Measurements from ENCODE around the gene PPP1R13L.
"Not testable (repeated sequence)": the region's sequence is repeated elsewhere in the genome, so short reads cannot be mapped to it uniquely, and the experiment has no call there.

Gene PPP1R13L

GRCh38 chr19:45404557-45405434 is at the start of gene PPP1R13L:
TSS of gene PPP1R13L (minus strand) at chr19:45405069. CDS start at chr19:45398318, 6,751 bp downstream.
- peak; percentile 73 to 79 for DNase-seq

- DNase-seq, result no peak
Measured at GRCh38 chr19:45451850-45452387, 47.0 kb upstream of the PPP1R13L start.

GRCh38 chr19:45451131-45451849 is 46.4 kb upstream of the PPP1R13L start:
- DNase-seq, result peak; percentile 66

- no peak for DNase-seq
Measured at GRCh38 chr19:45450012-45450333, 45.1 kb upstream of the PPP1R13L start.

- no peak for DNase-seq
Measured at GRCh38 chr19:45448887-45449299, 44.0 kb upstream of the PPP1R13L start.

GRCh38 chr19:45448425-45448756 is 43.5 kb upstream of the PPP1R13L start:
- no peak for DNase-seq

- DNase-seq, result no peak
Measured at GRCh38 chr19:45446944-45447343, 42.1 kb upstream of the PPP1R13L start.

DNA sequence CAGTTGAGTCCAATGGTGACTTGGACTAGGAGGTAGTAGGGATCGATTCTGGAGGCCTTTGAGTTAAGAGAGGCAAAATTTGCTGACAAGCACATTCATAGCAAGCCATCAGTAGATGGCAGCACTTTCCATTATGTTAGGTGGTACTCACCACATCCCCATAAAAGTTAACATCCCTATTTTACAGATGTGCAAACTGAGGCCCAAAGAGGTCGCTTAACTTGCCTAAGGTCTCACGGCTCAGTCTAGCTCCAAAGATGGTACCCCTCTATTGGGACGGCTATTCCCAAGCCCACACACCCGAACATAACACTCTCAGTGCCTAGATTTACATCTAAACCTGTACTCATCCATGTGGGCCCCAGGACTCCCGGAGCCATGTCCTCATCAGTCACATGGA is 41.4 kb upstream of the PPP1R13L start:
- DNase-seq, result no peak

DNA sequence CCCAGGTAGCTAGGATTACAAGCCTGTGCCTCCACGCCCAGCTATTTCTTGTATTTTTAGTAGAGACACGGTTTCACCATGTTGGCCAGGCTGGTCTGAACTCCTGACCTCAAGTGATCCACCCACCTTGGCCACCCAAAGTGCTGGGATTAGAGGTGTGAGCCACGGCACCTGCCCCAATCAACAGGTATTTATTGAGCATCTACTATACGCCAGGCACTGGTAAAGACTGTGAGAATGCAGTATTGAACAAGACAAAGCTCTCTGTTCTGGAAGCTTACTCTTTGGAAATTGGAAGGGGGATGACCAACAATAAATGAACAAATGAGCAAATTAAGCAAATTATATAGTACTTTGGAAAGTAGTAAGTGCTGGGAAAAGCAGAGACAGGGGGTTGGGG is 40.3 kb upstream of the PPP1R13L start:
- no peak for DNase-seq

DNA sequence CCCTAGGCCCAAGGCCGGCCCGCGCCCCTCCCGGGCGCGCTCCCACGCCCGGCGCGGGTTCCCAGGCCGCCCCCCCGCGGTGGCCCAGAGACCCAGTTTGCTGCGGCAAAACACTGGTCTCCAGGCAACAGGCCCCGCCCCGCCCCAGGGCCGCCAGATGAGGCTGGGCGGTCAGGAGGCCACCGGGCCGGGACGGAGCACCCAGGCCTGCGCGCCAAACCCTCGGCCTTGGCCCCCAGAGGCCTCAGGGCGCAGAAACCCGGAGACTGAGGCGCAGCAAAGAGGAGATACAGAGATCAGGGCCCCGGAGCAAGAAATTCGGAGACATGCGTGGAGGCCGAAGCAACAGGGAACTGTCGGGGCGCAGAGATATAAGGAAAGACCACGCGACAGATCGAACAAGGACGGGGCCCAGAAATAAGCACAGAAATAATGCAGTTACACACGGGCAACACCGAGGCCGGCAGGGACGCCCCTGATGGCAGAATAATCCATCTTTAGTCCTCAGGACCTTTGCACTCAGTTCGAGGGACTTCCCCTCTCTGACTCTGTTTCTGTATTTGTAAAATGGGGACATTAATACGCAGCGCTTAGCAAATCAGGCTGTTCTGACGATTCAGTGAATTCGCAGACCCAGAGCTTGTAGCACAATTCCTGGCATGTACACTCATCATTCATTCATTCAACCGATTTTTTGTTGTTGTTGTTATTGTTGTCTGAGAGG is 39.6 kb upstream of the PPP1R13L start:
- DNase-seq, result peak; percentile 83 to 85

- DNase-seq, result peak; percentile 75 to 78
Measured at GRCh38 chr19:45443462-45444317, 38.8 kb upstream of the PPP1R13L start.

DNA sequence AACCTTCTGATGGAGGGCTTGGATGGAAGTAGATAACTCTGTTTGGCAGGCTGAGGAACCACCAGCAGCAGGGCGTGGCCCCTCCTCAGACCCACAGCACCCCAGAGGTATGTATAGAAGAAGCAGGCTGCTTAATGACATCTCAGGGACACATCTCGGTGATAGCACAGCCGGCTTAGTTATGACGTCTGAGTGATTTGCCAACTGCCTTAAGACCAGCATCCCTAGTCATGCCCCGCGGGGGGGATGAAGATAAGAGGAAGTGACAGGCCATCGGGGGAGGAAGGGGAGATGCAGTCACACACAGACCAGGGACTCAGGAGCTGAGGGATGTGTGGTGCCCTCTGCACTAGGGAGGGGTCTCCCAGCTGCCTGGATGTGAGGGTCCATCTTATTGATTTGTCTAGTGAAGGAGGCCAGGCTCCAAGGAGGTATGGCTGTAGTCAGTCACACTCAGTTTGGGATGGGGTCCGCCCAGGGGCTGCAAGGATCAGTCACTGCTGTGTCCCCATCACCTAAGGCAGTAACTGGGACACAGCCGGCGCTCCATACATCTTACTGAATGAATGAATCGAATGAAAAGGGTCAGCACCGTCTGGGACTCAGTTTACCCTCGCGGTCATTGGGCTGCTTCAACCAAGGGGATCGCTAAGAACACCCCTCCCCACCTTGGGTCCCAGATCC is 38.1 kb upstream of the PPP1R13L start:
- peak; percentile 52 to 56 for DNase-seq

DNA sequence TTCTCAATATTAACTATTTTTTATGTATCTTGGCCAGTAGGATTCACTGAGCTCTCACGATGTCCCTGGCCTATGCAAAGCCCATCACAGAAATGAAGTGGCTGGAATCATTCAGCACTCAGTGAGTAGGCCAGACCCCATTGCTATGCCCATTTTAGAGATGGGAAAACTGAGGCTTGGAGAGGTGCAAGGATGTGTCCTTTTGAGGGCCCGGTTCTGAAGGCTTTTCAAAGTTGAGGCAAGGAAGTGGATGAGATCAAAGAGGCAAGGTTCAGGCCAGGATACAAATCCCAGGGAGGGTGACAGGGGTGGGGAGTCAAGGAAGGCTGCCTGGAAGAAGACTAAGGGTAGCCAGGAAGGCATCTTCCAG is 37.5 kb upstream of the PPP1R13L start:
- DNase-seq, result no peak

DNA sequence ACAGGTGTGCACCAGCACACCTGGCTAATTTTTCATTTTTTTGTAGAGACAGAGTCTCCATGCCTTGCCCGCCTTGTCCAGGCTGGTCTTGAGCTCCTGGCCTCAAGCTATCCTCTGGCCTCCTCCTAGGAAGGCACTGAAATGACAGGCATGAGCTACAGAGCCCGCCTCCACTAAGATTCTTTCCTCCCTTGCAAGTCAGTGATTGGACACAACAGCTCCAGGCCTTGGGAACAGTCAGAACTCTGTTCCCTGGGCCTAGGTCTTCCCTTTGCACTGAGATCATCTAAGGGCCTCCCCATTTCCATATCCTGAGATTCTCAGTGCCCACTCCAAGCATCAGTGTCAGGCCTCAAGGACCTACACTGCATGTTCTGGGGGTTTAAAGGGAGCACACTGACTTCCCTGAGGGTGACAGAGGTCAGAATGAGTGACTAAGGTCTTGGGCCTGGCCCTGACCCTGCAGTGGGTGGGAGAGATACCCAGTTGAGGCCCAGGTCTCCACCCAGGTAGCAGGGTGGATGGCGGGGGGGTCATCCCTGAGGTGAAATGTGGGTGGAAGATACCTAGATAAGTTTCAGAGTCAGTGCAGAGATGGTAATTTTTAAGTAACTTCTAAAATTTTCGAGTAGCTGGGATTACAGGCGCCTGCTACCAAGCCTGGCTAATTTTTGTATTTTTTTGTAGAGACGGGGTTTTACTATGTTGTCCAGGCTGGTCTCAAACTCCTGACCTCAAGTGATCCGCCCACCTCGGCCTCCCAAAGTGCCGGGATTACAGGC is 36.2 kb upstream of the PPP1R13L start:
- DNase-seq, result no peak

DNA sequence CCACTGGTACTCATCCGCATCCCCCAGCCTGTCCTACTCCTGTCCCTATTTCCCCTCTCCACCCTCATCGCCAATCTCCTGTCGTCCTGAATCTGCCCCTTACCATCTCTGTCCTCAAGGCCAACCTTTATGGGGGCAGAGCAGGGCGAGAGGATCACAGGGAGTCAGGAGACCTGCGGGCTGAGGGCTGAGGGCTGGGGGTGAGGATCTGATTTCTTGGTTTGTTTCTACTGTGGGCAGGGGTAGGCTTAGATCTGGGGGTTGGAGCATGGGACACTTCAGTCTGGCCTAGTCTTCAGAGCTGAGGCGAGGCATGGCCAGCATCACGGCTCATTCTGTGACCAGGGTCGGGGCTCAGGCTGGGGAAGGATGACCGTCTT is 35.4 kb upstream of the PPP1R13L start:
- peak in 1 of 2 experiments; percentile 35 for DNase-seq

GRCh38 chr19:45439569-45440258 is 34.8 kb upstream of the PPP1R13L start:
- peak; percentile 86 to 90 for DNase-seq

DNA sequence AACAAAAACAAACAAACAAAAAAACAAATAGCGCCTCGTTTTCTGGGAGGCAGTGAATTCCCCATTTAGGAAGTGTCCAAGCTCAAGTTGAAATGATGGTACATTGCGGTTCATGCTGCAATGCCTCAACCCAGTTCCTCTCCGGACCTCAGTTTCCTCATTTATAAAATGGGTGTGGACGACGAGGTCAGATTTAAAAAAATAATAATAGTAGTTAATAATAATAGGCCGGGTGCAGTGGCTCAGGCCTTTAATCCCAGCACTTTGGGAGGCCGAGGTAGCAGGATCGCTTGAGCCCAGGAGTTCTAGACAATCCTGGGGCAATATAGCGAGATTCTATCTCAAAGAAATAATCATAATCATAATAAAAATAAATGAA is 34.3 kb upstream of the PPP1R13L start:
- no peak for DNase-seq

DNA sequence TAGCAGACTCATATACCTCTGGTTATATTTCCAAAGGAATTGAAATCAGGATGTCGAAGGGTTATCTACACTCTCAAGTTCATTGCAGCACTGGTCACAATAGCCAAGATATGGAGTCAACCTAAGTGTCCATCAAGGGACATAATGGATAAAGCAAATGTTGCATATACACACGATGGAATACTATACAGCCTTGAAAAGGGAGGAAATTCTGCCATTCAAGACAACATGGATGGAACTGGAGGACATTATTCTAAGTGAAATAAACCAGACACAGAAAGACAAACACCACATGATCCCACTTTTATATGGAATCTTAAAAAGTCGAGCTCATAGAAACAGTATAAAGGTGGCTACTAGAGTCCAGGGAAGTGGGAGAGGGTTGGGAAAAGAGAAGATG is 32.5 kb upstream of the PPP1R13L start:
- DNase-seq, result no peak

DNA sequence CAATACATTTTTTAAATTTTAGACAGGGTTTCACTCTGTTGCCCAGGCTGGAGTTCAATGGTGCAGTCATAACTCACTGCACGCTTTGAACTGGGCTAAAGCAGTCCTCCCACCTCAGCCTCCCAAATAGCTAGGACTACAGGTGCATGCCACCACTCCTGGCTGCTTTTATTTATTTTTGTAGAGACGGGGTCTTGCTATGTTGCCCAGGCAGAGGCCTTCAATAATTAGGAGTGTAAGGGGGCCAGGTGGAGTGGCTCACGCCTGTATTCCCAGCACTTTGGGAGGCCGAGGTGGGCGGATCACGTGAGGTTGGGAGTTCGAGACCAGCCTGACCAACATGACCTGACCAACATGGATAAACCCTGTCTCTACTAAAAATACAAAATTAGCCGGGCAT is 27.7 kb upstream of the PPP1R13L start:
- not testable (repeated sequence) for DNase-seq

DNA sequence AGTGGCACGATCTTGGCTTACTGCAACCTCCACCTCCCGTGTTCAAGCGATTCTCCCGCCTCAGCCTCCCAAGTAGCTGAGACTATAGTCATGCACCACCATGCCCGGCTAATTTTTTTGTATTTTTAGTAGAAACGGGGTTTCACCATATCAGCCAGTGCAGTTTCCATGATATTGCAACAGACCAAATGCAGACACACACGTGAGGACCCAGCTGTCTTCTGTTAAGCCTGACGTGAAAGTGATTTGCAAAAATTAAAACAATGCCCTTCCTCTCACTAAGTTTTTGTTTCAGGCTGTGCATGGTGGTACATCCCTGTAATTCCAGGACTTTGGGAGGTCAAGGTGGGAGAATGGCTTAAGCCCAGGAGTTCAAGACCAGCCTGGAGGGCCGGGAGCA is 26.1 kb upstream of the PPP1R13L start:
- not testable (repeated sequence) for DNase-seq

Data from activated T-cell treated with anti-CD3 and anti-CD28 coated beads, Interleukin-2, amount 50 U/mL, for 48 hours (primary cell).